ENCODE data around the gene COL12A1.

Gene COL12A1

DNA sequence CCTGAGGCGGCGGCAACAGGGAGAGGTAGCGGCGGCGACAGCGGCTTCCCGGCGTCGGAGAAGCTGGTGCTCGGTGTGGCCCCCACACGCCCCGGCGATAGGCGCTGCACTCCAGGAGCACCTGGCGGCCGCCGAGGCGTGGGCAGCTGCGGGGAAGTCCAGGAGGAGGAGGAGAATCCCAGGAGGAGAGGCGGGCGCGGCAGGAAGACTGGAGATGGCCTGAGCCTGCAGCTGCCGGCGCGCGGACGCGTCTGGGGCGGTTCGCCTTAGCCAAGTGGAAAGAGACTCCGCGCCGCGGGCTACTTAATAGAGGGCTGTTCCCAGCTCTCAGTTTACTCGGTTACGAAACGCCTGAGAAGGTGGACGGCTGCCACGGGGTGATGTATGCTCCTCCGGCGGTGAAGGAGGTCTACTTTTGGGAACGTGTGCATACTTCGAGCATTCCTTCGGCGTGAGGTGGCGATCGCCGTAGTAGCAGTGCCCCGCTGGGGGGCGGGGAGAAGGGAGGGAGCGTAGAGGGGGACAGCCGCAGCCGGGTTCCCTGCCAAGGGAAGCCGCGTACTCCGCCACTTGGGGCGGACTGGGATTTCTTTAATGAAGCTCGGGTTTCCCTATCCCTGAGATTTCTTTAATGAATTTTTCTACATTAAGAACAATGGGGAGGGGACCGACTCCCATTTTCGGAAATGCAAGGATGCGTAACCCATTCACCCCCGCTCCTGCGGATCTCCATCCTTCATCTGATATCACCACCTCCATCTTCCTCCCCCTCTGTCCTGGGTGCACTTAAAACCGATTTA, at the start of gene COL12A1:
Gene COL12A1 (minus strand): TSS at position 278 of the 800 bp plus-strand sequence. CDS start 3,261 bp downstream, outside the sequence.
- no peak for DNase-seq

DNA sequence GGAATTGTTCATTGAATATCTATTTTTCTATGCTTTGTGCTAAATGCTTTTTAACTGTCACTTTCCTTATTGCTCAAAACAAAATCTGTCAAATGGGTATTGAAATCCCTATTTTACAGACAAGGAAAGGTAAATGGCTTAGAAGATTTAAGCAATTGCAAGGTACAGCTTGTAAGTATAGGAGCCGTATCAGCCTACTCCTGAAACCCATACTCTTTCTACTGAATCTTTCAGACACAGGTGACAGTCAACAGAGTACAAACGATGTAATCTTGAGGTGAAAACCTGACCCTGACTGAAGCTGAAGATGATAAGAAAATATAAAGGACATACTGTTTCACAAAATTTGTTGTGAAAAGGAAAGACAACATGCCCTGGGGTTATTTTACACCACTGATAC, 44.7 kb upstream of the COL12A1 start:
- no peak for DNase-seq

DNA sequence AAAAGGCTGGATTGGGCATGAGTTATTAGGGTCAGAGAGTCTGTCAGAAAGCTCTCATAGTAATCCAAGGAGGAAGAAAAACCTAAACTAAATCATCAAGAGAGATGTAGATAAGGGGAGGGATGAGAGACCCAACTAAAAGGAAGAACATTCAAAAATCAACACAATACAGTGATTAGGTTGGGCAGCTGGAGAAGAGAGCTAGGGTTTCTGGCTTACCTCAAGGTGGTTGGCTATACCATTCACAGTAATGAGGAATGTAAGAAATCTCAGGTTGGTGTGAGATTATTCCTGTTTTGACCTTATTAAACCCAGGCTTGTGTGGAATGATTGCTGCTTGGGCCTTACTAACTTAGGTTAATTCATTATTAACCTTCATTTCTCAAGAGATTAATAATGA, 44.0 kb upstream of the COL12A1 start:
- DNase-seq: no peak

DNA sequence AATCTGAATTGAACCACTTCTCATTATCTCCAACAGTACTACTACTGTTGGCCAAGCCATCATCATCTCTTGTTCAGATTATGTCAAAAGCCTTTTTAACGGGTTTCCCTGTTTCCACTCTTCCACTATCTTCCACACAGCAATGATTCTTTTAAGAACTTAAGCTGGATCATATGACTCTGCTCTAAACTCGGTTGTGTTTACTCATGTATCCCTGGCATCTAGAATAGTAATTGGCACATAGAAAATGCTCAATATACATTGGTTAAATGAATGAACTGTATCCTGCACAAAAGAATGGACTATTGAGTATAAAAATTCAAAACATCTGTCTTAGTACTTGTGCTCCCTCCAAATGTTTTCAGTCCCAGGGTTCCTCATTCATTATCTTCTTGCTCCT, 40.5 kb upstream of the COL12A1 start:
- DNase-seq: no peak

DNA sequence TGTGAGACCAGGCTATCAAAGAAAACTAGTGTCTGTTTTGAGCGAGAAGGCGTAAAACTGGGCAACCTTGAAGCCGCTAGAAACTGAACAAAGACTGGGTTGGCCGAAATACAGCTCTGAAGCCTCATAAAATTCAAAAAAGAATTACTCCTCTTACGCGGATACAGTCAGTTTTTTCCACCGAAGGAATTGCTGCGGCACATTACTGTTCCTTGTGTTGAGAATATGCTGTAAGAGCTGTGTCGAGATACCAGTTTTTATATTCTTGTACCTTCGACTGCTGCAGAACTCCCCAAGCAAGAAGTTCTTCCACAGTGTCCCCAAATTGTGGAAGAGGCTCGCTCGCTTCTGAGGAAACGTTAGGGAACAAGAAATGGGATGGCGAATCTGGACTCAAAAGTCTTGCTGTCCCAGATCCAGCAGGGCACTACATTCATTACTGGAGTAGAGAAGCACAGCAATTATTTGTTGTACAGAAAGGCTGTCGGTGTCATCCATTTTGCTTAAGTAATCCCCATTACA, 38.3 kb upstream of the COL12A1 start:
- no peak for DNase-seq

DNA sequence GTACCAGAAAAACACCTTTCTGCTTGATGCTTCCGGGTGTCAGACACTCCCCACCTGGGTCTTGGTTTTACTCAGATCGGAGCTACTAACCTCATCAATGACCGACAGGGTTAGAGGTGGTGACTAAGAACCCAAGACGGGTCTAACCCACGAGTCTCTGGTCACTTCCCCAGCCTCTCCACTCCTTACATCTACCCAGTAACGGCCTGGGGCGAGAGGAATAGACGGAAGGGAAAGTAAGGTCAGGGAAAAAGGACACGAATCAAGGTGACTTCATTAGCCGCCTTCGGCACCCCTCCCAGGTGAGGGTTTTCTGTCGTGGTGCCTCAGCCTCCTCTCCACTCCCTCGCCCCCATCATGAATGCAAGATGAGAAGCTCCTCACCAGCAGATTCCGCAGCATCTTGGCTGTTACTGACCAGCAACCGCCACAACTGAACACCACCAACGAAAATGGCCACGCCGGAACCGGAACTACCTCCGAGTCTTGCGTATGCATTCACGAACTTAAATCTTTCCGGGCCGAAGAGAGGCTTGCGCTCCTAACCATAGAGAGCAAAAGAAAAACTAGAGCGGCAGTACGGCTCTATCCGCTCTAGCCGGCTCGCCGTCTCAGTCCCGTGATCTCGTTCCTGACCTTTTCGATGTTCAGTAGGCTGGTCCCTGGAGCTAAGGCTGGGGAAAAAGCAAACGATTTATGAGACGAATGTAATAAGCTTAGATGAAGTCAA, 37.6 kb upstream of the COL12A1 start, which contains the start of gene COX7A2:
Gene COX7A2 (minus strand): TSS at position 469 of the 730 bp plus-strand sequence. CDS start 67 bp downstream, at position 402.
- peak; percentile 79 for DNase-seq

DNA sequence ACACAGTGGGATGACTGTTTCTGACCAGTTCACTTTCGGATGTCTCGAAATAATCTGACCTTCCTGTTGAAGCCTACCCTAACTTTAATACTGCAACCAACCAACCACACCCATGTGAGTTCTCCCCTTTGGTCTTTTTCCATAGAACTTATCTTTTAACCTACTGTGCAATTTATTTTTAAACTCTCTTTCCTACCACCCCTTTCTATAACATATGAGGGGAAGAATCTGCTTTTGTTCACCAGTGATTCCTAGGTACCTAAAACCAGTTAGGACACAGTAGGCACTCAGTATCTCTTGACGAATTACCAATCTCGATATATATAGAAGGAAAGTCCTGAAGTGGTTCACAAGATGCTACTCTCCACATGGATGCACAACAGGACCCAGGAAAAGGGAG, 30.8 kb upstream of the COL12A1 start:
- no peak for DNase-seq

DNA sequence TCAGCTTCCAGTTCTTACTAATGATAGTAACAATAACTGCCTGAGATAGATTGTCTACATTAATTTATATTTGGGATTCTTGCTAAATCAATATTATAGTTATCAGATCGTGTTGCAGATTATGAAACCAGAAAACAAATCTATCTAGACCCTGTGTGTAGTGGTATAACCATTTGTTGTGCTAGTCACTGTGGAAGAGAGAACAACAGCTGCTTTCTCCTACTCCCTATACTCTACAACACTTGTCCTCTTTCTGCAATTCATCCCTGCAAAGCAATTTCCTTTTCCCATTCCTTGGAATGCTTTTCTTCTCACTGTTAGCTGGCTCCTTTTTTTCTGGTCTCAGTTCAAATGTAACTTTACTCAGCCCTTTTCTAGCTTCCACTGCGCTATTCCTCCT, 29.4 kb upstream of the COL12A1 start:
- DNase-seq: no peak

DNA sequence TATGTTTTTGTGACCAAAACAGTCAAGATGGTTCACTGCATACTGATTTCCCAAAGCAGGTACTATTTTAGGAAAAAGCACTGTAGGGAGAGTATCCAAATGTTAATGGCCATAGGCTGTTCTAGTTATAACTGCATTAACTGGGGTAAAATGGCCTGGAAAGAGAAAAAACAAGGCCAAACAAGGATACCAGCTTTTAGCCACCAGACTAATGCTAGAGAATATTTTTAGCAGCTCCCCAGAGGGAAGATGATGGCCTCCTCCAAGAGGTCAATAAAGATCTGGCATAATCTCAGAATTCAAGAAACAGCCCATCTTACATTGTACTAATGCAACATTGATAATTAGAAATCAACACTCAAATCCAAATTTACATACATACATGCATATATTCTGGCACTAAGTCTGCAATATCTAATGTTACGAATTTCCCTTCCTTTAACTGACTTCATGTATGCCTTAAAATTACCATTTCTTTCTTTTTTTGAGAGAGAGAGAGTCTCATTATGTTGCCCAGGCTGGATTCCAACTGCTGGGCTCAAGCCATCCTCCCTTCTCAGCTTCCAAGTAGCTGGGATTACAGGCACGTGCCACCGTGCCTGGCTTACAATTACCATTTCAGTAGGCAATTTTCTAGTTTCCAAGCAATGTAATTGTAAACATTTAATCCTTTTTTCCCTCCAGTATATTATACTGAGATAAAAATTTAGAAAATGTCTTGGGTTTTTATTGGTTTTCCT, 28.4 kb upstream of the COL12A1 start:
- DNase-seq: no peak

DNA sequence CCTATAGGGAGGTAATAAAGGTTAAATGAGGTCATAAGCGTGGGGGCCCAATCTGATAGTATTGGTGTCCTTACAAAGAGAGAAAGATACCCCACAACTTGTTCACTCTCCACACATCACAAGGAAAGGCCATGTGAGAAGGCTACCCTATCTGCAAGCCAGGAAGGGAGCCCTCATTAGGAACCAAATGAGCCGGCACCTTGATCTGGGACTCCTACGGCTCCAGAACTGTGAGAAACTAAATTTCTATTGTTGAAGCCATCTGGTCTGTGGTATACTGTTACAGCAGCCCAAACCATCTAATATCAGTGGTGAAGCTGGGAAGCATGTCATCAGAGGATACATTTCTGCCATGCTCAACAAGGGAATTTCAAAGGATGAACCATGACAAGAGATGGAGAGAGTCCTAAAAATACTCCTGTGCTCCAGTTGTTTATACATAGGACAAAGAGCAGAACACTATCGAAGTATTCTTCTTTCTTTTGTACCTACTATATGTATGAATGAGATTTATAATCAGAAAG, 27.3 kb upstream of the COL12A1 start:
- DNase-seq: no peak

DNA sequence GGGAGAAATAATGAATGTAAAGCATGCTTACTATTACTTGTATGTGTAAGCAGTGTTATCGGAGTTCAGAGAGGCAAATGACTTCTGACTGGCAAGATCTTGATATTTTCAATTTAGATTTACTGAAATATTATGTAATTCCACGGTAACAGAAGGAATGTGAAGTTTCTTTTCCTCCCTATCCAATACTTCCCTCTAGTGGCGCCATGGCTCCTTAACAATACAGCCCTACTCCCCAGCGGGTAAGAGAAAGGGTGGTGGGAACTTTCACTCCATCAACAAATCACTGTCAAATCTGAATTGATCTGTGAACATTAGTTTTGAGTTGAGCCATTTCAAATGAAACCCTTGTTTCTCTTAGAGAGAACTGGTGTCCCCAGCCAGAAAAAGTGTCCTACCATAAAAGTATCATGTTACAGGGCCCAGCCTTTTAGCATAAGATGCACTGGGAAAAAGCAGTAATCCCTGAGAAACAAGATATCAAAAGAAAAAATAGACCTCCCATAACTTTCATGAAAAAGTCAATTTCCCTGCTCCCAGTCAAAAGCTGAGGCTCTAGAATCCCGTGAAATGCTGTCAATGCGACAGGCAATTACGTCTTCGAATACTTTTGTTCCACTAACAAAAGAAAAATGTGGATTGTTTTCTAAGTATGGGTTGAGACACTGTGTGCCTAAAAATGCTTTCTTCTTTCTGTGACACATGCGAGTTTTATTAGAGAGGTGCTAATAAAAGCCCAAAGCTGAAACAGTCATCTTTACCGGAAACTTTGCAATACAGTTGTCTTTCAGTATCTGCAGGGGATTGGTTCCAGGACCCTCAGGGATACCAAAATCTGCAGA, 24.9 kb upstream of the COL12A1 start:
- DNase-seq: no peak

DNA sequence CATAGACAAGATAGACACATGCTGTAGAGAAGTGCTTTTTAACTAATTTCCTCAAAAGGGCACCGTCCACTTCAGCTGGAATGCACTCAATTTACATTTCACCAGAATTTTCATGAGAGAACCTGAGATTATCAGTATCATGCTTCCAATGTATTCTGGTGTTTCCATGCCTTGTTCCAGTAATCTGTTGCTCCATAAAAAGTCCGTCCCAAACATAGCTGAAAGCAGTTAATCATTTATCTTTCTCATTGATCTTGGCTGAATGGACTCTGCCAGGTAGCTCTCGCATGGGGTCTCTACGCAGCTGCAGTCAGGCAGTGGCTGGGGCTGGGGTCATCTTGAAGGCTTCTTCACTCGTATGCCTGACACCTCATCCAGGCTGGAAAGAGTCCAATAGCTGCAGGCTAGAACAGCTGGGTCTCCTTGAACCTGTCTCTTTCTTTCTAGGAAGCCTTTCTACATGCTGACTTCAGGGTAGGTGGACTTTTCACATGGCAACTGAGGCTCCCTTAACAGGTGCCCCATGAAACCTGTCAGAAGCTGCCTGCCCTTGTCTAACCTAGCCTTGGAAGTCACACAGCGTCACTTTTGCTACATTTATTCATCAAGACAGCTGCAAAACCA, 18.6 kb upstream of the COL12A1 start:
- DNase-seq: no peak

DNA sequence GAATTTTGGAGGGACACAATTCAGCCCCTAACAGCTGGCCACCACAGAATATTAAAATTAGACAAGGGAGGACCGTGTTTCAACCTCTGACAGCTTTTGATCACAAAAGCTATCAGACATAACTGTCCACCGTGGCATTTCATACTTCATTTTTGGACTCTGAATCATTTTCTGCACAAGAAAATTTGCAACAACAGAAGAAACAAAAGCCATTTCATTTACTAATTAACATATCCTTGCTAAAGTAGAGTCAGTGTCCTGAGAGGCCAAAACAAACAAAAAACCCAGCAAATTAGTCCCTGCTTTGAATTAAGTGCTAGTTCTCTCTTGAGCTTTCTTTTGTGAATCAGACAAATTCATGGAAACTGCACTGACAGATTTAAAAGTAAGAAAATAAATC, 17.6 kb upstream of the COL12A1 start:
- DNase-seq: no peak

DNA sequence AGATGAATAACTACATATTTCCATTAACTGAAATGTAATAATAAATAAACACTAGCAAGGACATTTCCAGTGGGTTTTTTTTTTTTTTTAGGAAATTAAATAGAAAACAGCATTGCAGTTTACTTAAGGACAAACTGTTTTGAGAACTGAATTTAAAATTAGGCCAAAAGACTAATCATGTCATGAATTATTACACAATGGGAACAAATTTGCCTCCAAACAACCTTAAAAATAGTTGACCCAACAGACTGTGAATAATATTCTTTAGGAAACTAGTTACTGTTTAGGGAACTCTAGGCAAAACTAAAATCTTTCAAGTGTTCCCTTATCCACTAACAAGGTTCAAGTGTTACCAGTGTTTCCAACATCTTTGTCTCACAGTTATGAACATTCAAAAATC, 16.4 kb upstream of the COL12A1 start:
- no peak for DNase-seq

DNA sequence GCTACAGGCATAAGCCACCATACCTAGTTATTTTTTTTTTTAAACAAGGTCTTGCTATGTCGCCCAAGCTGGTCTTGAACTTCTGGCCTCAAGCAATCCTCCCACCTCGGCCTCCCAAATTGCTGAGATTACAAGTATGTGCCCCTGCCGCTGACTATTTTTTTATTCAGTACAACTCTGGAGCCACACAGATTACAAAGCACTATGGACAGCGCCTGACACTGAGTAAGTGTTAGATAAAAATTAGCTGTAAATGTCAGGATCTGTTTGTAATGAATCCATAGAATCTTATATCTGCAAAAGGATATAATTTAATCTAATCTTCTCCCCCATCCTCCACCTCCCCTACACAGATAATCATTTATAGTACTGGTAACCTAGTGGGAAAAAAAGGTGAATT, 15.3 kb upstream of the COL12A1 start:
- DNase-seq: no peak

DNA sequence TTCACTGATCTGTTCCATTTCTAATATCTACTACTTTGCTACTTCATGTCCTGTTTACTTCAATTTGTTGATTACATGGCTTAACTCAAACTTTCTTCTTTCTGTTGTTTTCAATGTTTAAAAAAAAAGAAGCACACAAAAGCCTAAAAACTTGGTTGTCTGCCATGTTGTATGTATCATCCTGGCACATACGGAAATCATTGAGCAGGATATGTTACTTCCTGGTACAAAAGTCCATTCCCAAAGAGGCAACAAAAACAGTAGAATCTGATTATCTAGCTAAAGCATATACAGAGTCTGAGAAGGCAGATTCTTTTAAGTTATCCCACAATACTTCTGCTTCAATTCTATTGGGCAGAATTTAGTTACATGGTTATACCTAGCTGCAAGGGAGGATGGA, 14.5 kb upstream of the COL12A1 start:
- DNase-seq: no peak

DNA sequence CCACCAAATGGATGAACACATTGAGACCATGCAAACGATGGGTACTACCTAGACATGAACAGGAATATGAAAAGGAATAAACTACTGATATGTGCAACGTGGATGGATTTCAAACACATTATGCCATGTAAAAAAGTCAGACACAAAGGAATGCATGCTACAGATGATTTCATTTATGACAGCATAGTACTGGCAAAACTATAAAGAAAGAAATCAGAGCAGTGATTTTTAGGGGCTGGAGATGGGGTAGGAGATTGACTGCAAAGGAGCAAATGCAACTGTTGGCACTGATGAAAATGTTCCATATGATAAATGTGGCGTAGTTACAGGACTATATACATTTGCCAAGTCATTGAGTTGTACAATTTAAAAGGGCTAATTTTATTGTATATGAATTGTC, 13.4 kb upstream of the COL12A1 start:
- no peak for DNase-seq

DNA sequence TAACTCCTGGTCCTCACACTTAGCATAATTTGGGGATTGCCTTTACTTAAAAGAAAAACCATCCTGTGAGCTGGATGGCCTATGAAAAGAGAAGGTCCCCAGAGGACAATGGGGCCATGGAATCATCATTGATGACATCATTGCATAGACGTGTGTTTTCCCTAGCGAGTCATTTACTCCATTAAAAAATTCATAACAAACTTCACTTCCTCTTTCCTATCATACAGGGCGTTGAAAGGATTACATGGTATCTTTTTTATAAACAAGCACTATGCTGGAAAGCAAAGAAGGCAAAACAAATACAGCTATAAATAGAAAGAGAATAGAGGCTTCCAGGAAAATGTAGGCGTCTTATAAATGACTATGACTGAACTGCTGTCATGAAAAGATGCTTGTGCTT, 11.3 kb upstream of the COL12A1 start:
- no peak for DNase-seq

DNA sequence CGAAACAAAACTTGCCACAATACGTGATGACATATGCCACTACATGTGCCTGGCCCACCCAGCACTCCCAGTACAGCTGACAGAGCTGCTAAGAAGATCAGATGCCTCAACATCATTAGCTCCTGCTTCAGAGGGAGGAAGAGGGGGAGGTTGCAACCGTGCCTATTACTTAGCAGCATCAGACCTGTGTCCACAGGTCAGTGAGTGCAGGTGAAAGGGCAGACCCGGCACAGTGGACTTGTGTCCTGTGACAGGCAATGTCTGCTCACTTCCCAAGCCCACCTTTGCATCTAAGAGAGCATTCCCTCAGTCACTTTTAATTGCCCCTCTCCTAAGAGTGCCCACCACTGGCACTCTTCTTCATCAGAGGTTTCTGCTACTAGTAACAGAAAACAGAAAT, 9.4 kb upstream of the COL12A1 start:
- DNase-seq: no peak

DNA sequence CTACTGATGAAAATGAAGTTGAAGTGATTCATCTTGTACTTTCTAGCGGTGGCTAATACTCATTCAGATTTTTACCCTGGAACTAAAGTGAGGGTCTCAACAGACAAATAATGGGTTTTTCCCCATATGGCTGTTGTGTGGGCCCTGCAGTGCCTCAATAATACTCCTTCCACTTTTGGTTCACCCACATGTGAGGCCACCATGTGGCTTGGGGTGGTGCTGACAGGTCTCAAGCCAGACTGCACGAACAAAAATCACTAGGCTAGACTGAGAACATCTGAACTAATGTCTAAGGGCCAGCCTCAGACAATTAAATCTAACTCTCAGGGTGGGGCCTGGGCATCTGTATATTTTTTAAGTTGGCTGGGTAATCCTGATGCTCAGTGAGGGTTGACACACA, 7.9 kb upstream of the COL12A1 start:
- no peak for DNase-seq

DNA sequence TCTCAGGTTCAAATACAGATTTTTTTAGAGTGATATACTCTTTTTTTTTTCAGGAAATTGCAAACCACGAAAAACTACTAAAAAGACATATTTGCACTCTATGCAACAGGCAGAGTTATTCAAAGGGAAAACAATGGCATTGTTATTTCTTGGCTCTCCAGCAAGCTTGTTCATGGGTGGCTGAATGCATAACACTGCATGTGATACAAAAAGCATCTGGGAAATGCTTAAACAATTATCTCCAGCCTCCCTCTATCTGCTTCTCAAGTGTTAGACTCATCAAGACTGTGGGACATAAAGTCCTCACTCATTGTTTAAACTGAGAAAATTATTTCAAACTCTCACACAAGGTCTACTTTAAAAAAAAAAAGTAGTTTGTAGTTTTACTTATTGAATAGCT, 7.3 kb upstream of the COL12A1 start:
- no peak for DNase-seq

Data from NK-92 treated with Interleukin-12 subunit alpha and Interleukin-12 subunit beta, amount 100 ng/mL, for 24 hours (cell line).